Right atrium auricular region (tissue), 2 donors: ENCODE results near the gene COPE. TPM values are rescaled to one million over a fixed set of nuclear protein-coding genes. Genes with fewer than 3 reads are reported as not detected.
"Not testable (repeated sequence)": the region's sequence is repeated elsewhere in the genome, so short reads cannot be mapped to it uniquely, and the experiment has no call there.

Experiments
- DNase-seq: peaks from one replicate; pipeline ENCODE4 v3.0.0-alpha.2; 2019; ENCODE audit warnings: low spot score
- H3K27ac ChIP-seq, 2 donors: fragments of 200-600 bp; sonication (generic); 1 replicate in 1 of 2; 2 replicates in 1 of 2; pipeline ENCODE4 v1.5.1; 2016 to 2019
- H3K27me3 ChIP-seq, 2 donors: fragments of 200-600 bp; sonication (generic); one replicate each; pipeline versions ENCODE4 v1.5.1 to v1.6.0; 2017 to 2019
- H3K36me3 ChIP-seq: fragments of 200-600 bp; sonication (generic); one replicate; pipeline ENCODE4 v1.5.1; 2016
- H3K4me1 ChIP-seq, 2 donors: fragments of 200-600 bp; sonication (generic); one replicate each; pipeline versions ENCODE4 v1.5.1 to v1.6.0; 2017 to 2019
- H3K4me3 ChIP-seq, 2 donors: fragments of 200-600 bp; sonication (generic); 1 replicate in 1 of 2; 2 replicates in 1 of 2; pipeline ENCODE4 v1.5.1; 2017 to 2019; ENCODE audit warnings: mild to moderate bottlenecking in 1 of 2, moderate library complexity in 1 of 2
- H3K9me3 ChIP-seq, 2 donors: fragments of 200-600 bp; sonication (generic); one replicate each; pipeline ENCODE4 v1.5.1; 2019
- total RNA-seq, 2 donors: library from RNA; depleted of rRNA; stranded (reverse); fragments of >200 nt; gene quantifications; one replicate each; pipeline ENCODE4 v1.1.0, GENCODE V29; 2016
- TF ChIP-seq, protein P1 (sequence below), 2 donors: fragments of 200-600 bp; sonication (generic); IDR thresholded peaks; one replicate each; pipeline ENCODE4 v1.5.1; 2019; ENCODE audit warnings: antibody characterized with exemption in 2 of 2

COPE gene
- total RNA-seq, 2 donors from 2014 or later, result 168 to 209 TPM

GRCh38 chr19:18904334-18905057 lies 14.7 kb downstream of the COPE start:
- Histone ChIP-seq H3K36me3 (peaks cover 34% of the 10 kb centered on the region), H3K9me3 (no peaks in the 10 kb centered on the region), H3K4me1 (no peaks in the 10 kb centered on the region), H3K4me3 (no peak overlapping the region), H3K27me3 (no peaks in the 10 kb centered on the region), H3K27ac (no peak overlapping the region)
- TF ChIP-seq, protein P1, sequence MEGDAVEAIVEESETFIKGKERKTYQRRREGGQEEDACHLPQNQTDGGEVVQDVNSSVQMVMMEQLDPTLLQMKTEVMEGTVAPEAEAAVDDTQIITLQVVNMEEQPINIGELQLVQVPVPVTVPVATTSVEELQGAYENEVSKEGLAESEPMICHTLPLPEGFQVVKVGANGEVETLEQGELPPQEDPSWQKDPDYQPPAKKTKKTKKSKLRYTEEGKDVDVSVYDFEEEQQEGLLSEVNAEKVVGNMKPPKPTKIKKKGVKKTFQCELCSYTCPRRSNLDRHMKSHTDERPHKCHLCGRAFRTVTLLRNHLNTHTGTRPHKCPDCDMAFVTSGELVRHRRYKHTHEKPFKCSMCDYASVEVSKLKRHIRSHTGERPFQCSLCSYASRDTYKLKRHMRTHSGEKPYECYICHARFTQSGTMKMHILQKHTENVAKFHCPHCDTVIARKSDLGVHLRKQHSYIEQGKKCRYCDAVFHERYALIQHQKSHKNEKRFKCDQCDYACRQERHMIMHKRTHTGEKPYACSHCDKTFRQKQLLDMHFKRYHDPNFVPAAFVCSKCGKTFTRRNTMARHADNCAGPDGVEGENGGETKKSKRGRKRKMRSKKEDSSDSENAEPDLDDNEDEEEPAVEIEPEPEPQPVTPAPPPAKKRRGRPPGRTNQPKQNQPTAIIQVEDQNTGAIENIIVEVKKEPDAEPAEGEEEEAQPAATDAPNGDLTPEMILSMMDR (IDR thresholded peaks at IDR 0.05), result no peak
- no peak for DNase-seq

DNA sequence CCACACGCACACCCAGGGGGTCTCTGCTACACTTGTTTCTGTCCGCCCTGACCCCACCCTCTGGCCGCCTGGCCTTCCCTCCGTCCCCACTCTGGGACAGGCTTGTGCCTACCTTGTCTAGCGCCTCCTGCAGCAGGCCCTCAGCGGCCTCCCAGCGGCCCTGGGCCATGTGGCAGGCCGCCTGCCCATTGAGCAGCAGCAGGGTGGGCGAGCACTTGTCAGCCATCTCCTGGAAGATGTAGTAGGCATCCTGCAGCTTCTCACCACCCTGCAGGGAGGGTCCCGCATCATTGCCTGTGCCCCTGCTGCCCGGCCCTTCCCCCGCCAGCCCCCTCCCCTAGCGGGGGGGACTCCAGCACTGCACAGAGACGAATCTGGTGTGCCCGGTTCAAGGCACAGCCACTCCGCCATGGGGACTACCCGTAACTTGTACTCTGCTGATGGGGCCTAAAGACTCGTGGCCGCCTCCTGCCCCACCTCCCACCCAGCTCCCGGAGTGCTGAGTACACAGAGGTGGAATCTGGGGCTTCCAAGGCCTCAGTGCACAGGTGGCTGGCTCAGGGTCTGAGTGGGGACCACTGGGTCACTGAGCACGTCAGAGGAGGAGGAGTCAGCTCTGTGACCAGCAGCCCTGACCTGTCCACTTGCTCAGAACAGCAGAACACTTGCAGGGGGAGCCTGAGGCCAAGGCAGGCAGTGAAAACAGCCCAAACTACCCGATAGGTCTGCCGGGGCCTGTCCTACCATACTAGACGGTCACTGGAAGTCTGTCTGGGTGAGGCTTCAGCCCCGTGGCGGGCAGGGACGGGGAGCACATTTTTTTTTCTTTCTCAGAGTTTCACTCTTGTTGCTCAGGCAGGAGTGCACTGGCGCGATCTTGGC lies 15.8 kb downstream of the COPE start:
- no peaks in the 10 kb centered on the region for H3K27me3 ChIP-seq
- no peak for DNase-seq
- H3K36me3 ChIP-seq, result peaks cover 42% of the 10 kb centered on the region
- TF ChIP-seq, protein P1 (IDR thresholded peaks at IDR 0.05), result no peak
- peaks cover 0 to 3% of the 10 kb centered on the region in 2 donors for H3K4me1 ChIP-seq
- H3K27ac ChIP-seq, result no peak overlapping the region
- no peak overlapping the region for H3K4me3 ChIP-seq
- H3K9me3 ChIP-seq, result no peaks in the 10 kb centered on the region

GRCh38 chr19:18902519-18902918 lies 16.7 kb downstream of the COPE start:
- not testable (repeated sequence) for H3K27ac ChIP-seq, DNase-seq, H3K4me1 ChIP-seq, H3K27me3 ChIP-seq, H3K4me3 ChIP-seq, H3K9me3 ChIP-seq
- H3K36me3 ChIP-seq, result peaks cover 37% of the 10 kb centered on the region

- H3K9me3 ChIP-seq, result no peaks in the 10 kb centered on the region
- no peak for DNase-seq
- H3K4me3 ChIP-seq, result no peak overlapping the region
- TF ChIP-seq, protein P1 (IDR thresholded peaks at IDR 0.05), result no peak
- H3K27ac ChIP-seq, result no peak overlapping the region
- no peaks in the 10 kb centered on the region for H3K27me3 ChIP-seq
- H3K4me1 ChIP-seq, result peaks cover 0 to 7% of the 10 kb centered on the region in 2 donors
- peaks cover 27% of the 10 kb centered on the region for H3K36me3 ChIP-seq
Observed at GRCh38 chr19:18901491-18901890, 17.7 kb downstream of the COPE start.

GRCh38 chr19:18900700-18901481 lies 18.3 kb downstream of the COPE start:
- Histone ChIP-seq H3K36me3 (peaks cover 21% of the 10 kb centered on the region), H3K4me1 (peaks cover 0 to 11% of the 10 kb centered on the region in 2 donors)
- DNase-seq, result no peak

More at GRCh38 chr19:18900700-18901481, 18.3 kb downstream of the COPE start:
- Histone ChIP-seq H3K27ac (no peak overlapping the region), H3K4me3 (no peak overlapping the region), H3K27me3 (no peaks in the 10 kb centered on the region), H3K9me3 (no peaks in the 10 kb centered on the region)
- TF ChIP-seq, protein P1 (IDR thresholded peaks at IDR 0.05), result no peak
